Measurements from ENCODE around the gene AASS.

Gene AASS

DNA sequence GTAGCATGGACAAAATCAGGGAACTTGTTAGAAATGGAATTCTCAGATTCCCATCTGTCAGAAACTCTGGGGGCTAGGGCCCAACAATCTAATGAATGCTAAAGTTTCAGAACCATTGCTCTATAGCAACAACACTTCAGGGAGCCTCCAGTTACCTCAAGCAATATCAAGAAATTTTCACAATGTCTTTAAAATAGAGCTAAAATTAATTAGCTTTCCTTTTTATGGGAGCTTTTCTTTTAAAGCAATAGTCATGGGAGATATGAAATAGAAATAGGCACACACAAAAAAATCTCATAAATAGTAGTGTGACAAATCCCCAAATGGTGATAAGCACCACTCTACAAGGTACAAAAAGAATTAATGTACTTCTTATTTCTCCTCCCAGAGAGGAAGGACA, 80.9 kb downstream of the AASS start:
- in situ Hi-C loops (cut with MboI; ENCODE audit: low sequenced_read_pairs, unreplicated experiment) = no loop called here
- TF ChIP-seq, protein P1, sequence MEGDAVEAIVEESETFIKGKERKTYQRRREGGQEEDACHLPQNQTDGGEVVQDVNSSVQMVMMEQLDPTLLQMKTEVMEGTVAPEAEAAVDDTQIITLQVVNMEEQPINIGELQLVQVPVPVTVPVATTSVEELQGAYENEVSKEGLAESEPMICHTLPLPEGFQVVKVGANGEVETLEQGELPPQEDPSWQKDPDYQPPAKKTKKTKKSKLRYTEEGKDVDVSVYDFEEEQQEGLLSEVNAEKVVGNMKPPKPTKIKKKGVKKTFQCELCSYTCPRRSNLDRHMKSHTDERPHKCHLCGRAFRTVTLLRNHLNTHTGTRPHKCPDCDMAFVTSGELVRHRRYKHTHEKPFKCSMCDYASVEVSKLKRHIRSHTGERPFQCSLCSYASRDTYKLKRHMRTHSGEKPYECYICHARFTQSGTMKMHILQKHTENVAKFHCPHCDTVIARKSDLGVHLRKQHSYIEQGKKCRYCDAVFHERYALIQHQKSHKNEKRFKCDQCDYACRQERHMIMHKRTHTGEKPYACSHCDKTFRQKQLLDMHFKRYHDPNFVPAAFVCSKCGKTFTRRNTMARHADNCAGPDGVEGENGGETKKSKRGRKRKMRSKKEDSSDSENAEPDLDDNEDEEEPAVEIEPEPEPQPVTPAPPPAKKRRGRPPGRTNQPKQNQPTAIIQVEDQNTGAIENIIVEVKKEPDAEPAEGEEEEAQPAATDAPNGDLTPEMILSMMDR (IDR thresholded peaks at IDR 0.05; ENCODE audit: borderline replicate concordance, control extremely low read depth, extremely low read depth, insufficient read depth, missing control alignments) = no peak

GRCh38 chr7:122059542-122059941, 84.5 kb downstream of the AASS start:
- no peak for DNase-seq (ENCODE audit: low spot score)
- in situ Hi-C loops (cut with MboI; ENCODE audit: low sequenced_read_pairs, unreplicated experiment) = no loop called here
- TF ChIP-seq, protein P1 (IDR thresholded peaks at IDR 0.05; ENCODE audit: borderline replicate concordance, control extremely low read depth, extremely low read depth, insufficient read depth, missing control alignments) = no peak

More for the DNA sequence above, 80.9 kb downstream of the AASS start:
- no peak for DNase-seq (ENCODE audit: low spot score)

- TF ChIP-seq, protein P1 (IDR thresholded peaks at IDR 0.05; ENCODE audit: borderline replicate concordance, control extremely low read depth, extremely low read depth, insufficient read depth, missing control alignments) = no peak
- in situ Hi-C loops (cut with MboI; ENCODE audit: low sequenced_read_pairs, unreplicated experiment) = no loop called here
- no peak for DNase-seq (ENCODE audit: low spot score)
Observed at GRCh38 chr7:122056977-122057376, 87.1 kb downstream of the AASS start.

DNA sequence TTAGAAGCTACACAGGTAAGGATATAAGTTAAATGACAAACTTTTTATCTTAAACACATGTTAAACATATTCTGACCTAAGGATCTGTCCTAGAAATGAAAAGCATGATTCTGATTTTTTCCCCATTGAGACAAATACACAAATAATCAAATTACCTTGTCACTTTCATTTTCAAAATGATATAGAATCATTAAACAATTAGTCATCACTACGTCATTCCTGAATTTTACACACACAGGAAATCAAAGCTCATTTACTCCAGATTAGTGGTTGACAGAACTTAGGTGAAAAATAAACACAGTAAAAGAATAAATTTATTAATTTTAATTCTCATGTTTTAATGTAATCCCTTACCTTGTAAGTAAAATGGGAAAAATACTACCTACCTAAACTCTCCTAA, 89.0 kb downstream of the AASS start:
- in situ Hi-C loops (cut with MboI; ENCODE audit: low sequenced_read_pairs, unreplicated experiment) = no loop called here
- TF ChIP-seq, protein P1 (IDR thresholded peaks at IDR 0.05; ENCODE audit: borderline replicate concordance, control extremely low read depth, extremely low read depth, insufficient read depth, missing control alignments) = no peak
- DNase-seq (ENCODE audit: low spot score) = no peak

GRCh38 chr7:122054393-122054792, 89.7 kb downstream of the AASS start:
- in situ Hi-C loops (cut with MboI; ENCODE audit: low sequenced_read_pairs, unreplicated experiment) = no loop called here
- TF ChIP-seq, protein P1 (IDR thresholded peaks at IDR 0.05; ENCODE audit: borderline replicate concordance, control extremely low read depth, extremely low read depth, insufficient read depth, missing control alignments) = no peak
- no peak for DNase-seq (ENCODE audit: low spot score)

GRCh38 chr7:122046402-122046801, 97.6 kb downstream of the AASS start:
- in situ Hi-C loops (cut with MboI; ENCODE audit: low sequenced_read_pairs, unreplicated experiment) = no loop called here
- DNase-seq (ENCODE audit: low spot score) = no peak
- TF ChIP-seq, protein P1 (IDR thresholded peaks at IDR 0.05; ENCODE audit: borderline replicate concordance, control extremely low read depth, extremely low read depth, insufficient read depth, missing control alignments) = no peak

DNA sequence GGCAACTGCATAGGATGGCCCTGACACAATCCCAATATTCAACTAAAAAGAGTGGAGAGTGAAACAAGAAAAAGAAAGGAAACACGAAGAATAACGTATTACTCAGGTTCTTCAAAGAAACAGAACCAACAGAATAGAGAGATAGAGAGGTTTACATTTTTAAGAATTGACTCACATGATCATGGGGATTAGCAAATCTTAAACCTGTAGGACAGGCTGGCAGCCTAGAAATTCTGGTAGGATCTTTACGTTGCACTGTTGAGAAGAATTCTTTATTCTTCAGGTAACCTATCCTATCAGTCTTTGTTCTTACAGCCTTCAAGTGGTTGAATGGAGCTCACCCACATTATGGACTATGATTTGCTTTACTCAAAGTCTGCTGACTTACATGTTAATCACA, 103.9 kb downstream of the AASS start:
- no peak for DNase-seq (ENCODE audit: low spot score)
- in situ Hi-C loops (cut with MboI; ENCODE audit: low sequenced_read_pairs, unreplicated experiment) = no loop called here
- TF ChIP-seq, protein P1 (IDR thresholded peaks at IDR 0.05; ENCODE audit: borderline replicate concordance, control extremely low read depth, extremely low read depth, insufficient read depth, missing control alignments) = no peak

Data from GM13976 (cell line).